Measurements from ENCODE around the gene FAM53B. TPM values are rescaled to one million over a fixed set of nuclear protein-coding genes. Genes with fewer than 3 reads are reported as not detected.

Gene FAM53B
- total and polyA plus RNA-seq, 8 donors, result 12.8 to 34.6 (median 23.0) TPM

GRCh38 chr10:124708246-124708779, 35.9 kb downstream of the FAM53B start:
- H3K4me3 ChIP-seq, result no peak overlapping the region
- H3K27me3 ChIP-seq, result no peaks in the 10 kb centered on the region
- peaks cover 0 to 31% of the 10 kb centered on the region in 2 donors for H3K36me3 ChIP-seq
- peak overlapping the region in 1 of 2 donors; percentile 90 for H3K27ac ChIP-seq
- H3K9me3 ChIP-seq, result no peaks in the 10 kb centered on the region
- H3K4me1 ChIP-seq, result peaks cover 42 to 92% of the 10 kb centered on the region in 2 donors
- intact Hi-C loops (cut with DNase I), result no loop called here
- ATAC-seq, result no peak
- no peak for DNase-seq
- TF ChIP-seq CTCF (IDR thresholded peaks at IDR 0.05), result no peak

GRCh38 chr10:124707551-124707950, 36.6 kb downstream of the FAM53B start:
- ATAC-seq, result no peak
- peaks cover 48 to 92% of the 10 kb centered on the region in 2 donors for H3K4me1 ChIP-seq
- H3K27ac ChIP-seq, result peak overlapping the region in 1 of 2 donors; percentile 90
- DNase-seq, result no peak
- no peaks in the 10 kb centered on the region for H3K27me3 ChIP-seq
- intact Hi-C loops (cut with DNase I), result no loop called here
- no peak for TF ChIP-seq CTCF (IDR thresholded peaks at IDR 0.05)
- no peaks in the 10 kb centered on the region for H3K9me3 ChIP-seq
- H3K36me3 ChIP-seq, result peaks cover 0 to 31% of the 10 kb centered on the region in 2 donors
- H3K4me3 ChIP-seq, result no peak overlapping the region

GRCh38 chr10:124707144-124707467, 37.1 kb downstream of the FAM53B start:
- intact Hi-C loops (cut with DNase I), result no loop called here

GRCh38 chr10:124706462-124707143, 37.6 kb downstream of the FAM53B start:
- Histone ChIP-seq H3K9me3 (no peaks in the 10 kb centered on the region), H3K4me1 (peaks cover 58 to 100% of the 10 kb centered on the region in 2 donors), H3K4me3 (no peak overlapping the region), H3K36me3 (peaks cover 0 to 31% of the 10 kb centered on the region in 2 donors), H3K27ac (peak overlapping the region in 1 of 2 donors; percentile 90), H3K27me3 (no peaks in the 10 kb centered on the region)
- DNase-seq, result no peak
- intact Hi-C loops (cut with DNase I), result no loop called here
- no peak for TF ChIP-seq CTCF (IDR thresholded peaks at IDR 0.05)
- no peak for ATAC-seq

More at GRCh38 chr10:124707144-124707467, 37.1 kb downstream of the FAM53B start:
- no peaks in the 10 kb centered on the region for H3K27me3 ChIP-seq
- H3K4me3 ChIP-seq, result no peak overlapping the region
- no peak for ATAC-seq
- H3K27ac ChIP-seq, result peak overlapping the region in 1 of 2 donors; percentile 90
- peaks cover 53 to 96% of the 10 kb centered on the region in 2 donors for H3K4me1 ChIP-seq
- no peak for DNase-seq
- H3K9me3 ChIP-seq, result no peaks in the 10 kb centered on the region
- no peak for TF ChIP-seq CTCF (IDR thresholded peaks at IDR 0.05)
- H3K36me3 ChIP-seq, result peaks cover 0 to 31% of the 10 kb centered on the region in 2 donors

DNA sequence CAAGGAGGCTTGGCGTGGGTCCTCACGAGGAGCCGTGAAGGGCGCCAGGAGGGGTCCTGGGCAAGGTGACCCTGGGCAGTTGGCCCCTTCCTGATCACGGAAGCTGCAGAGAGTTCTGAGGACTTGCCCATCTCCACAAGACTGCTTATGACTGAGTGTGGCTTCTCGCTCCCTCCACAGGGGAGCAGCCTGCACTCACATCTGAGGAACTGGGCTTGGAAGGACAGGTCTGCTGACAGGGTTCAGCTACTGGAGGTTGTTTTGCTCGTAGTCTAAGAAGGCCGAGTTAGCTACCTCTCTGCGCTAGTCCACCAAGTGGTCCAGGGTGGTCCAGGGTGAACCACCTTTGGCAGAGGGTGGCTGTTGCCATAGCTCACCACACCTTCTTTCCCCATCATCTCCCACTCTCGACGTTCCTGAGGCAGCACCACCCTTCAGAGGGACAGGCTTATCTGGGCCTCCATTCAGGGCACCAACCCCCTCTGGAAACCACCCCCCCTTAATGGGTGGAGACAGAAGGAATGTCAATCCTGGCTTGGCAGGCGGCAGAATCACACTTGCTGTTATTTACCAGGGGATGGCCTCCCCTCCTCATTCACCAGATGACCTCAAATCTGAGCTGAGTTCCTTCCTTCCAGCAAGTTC, 38.2 kb downstream of the FAM53B start:
- Histone ChIP-seq H3K4me3 (no peak overlapping the region), H3K9me3 (no peaks in the 10 kb centered on the region), H3K27ac (peak overlapping the region in 1 of 2 donors; percentile 90), H3K27me3 (no peaks in the 10 kb centered on the region), H3K4me1 (peaks cover 64 to 100% of the 10 kb centered on the region in 2 donors), H3K36me3 (peaks cover 0 to 31% of the 10 kb centered on the region in 2 donors)
- no peak for DNase-seq
- intact Hi-C loops (cut with DNase I), result no loop called here
- TF ChIP-seq CTCF (IDR thresholded peaks at IDR 0.05), result no peak
- no peak for ATAC-seq
